Hindlimb muscle (tissue), 1 donor: ENCODE measurements around the gene SCG3. TPM values are rescaled to one million over a fixed set of nuclear protein-coding genes. Genes with fewer than 3 reads are reported as not detected.

ENCODE experiments used
- DNase-seq: peaks from one replicate; pipeline ENCODE4 v3.0.0-alpha.2; 2013
- polyA plus RNA-seq: library from polyadenylated mRNA; unstranded; fragments of 120-200 nt; gene quantifications from one replicate; pipeline ENCODE4 v1.2.1, GENCODE V29; 2013; ENCODE audit not compliant: insufficient read length

SCG3 gene
- polyA plus RNA-seq, 1 donor, result not detected

- DNase-seq, result peak; percentile 57
Measured at GRCh38 chr15:51759557-51760070, 78.3 kb downstream of the SCG3 start.

GRCh38 chr15:51760805-51761204 is 79.5 kb downstream of the SCG3 start:
- DNase-seq, result no peak

- DNase-seq, result no peak
Measured at GRCh38 chr15:51765751-51766150, 84.4 kb downstream of the SCG3 start.

GRCh38 chr15:51766341-51766740 is 85.0 kb downstream of the SCG3 start:
- no peak for DNase-seq

GRCh38 chr15:51768018-51768417 is 86.7 kb downstream of the SCG3 start:
- DNase-seq, result no peak

Other genes with a start within 250 kb of the SCG3 start
- gene DMXL2, start 58.7 kb upstream of the SCG3 start, polyA plus RNA-seq, result 24.0 TPM
- 7.4 TPM for gene LYSMD2, start 56.2 kb downstream of the SCG3 start, polyA plus RNA-seq
- gene TMOD2, start 70.1 kb downstream of the SCG3 start, polyA plus RNA-seq, result 6.6 TPM
- gene TMOD3, start 148.2 kb downstream of the SCG3 start, polyA plus RNA-seq, result 15.6 TPM